Measurements from ENCODE around the gene PAX7. TPM values are rescaled to one million over a fixed set of nuclear protein-coding genes. Genes with fewer than 3 reads are reported as not detected.
"Not testable (repeated sequence)": the region's sequence is repeated elsewhere in the genome, so short reads cannot be mapped to it uniquely, and the experiment has no call there.

PAX7 gene
- total RNA-seq, 2 donors from 2014 or later, result not detected

DNA sequence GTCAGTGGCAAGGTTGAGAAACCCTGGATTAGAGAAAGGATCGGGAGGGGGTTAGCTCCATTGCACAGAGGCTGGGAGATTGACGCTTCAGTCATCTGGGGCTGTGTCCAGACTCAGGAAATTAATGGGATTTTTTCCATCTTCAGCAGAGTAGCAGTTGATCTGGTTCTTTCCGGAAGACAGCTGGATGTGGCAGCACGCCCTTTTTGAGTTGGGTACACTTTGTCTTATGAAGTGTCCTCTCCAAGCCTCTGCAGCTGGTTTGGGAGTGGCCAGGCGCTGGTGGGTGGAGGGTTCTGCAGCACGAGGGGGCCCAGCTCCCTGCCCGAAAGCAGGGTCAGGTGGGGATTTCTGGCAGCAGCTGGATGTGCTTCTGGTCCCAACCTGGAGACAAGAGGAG lies 133.7 kb downstream of the PAX7 start:
- no peaks in the 10 kb centered on the region for H3K27me3 ChIP-seq (replicated peaks; ENCODE audit: insufficient read depth)
- H3K9me3 ChIP-seq, result no peaks in the 10 kb centered on the region
- TF ChIP-seq, protein P1, sequence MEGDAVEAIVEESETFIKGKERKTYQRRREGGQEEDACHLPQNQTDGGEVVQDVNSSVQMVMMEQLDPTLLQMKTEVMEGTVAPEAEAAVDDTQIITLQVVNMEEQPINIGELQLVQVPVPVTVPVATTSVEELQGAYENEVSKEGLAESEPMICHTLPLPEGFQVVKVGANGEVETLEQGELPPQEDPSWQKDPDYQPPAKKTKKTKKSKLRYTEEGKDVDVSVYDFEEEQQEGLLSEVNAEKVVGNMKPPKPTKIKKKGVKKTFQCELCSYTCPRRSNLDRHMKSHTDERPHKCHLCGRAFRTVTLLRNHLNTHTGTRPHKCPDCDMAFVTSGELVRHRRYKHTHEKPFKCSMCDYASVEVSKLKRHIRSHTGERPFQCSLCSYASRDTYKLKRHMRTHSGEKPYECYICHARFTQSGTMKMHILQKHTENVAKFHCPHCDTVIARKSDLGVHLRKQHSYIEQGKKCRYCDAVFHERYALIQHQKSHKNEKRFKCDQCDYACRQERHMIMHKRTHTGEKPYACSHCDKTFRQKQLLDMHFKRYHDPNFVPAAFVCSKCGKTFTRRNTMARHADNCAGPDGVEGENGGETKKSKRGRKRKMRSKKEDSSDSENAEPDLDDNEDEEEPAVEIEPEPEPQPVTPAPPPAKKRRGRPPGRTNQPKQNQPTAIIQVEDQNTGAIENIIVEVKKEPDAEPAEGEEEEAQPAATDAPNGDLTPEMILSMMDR (IDR thresholded peaks at IDR 0.05), result no peak
- ATAC-seq (ENCODE audit: insufficient number of reproducible peaks, low FRiP score, low read depth) (no peak), DNase-seq (ENCODE audit: low spot score) (no peak)
- no peak overlapping the region for H3K4me3 ChIP-seq
- no peaks in the 10 kb centered on the region for H3K4me1 ChIP-seq (ENCODE audit: control insufficient read depth in 1 of 2, low read depth in 2 of 2)
- H3K36me3 ChIP-seq, result no peaks in the 10 kb centered on the region
- no peak overlapping the region for H3K27ac ChIP-seq

DNA sequence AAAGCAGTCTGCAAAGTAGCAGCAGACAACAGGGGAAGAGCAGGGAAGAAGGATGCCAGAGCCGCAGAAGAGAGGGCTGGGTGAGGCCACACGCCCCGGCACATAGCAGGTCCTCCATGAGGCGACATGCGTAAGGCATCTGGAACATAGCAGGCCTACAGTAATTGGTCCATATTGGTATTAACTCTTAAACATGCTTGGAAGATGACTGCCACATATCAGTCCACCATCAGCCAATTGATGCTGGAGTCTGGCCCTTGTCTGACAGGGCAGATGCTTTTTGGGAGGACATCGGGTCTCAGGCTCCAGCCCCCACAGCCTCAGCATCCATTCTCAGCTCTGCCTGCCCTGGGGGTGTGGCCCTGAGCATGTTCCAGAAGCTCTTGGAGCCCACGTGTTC lies 135.1 kb downstream of the PAX7 start:
- DNase-seq (ENCODE audit: low spot score), result no peak
- H3K4me1 ChIP-seq (ENCODE audit: control insufficient read depth in 1 of 2, low read depth in 2 of 2), result no peaks in the 10 kb centered on the region
- no peaks in the 10 kb centered on the region for H3K27me3 ChIP-seq (replicated peaks; ENCODE audit: insufficient read depth)
- no peak overlapping the region for H3K27ac ChIP-seq
- H3K9me3 ChIP-seq, result no peaks in the 10 kb centered on the region
- TF ChIP-seq, protein P1 (IDR thresholded peaks at IDR 0.05), result no peak
- no peak overlapping the region for H3K4me3 ChIP-seq
- no peak for ATAC-seq (ENCODE audit: insufficient number of reproducible peaks, low FRiP score, low read depth)
- H3K36me3 ChIP-seq, result no peaks in the 10 kb centered on the region

DNA sequence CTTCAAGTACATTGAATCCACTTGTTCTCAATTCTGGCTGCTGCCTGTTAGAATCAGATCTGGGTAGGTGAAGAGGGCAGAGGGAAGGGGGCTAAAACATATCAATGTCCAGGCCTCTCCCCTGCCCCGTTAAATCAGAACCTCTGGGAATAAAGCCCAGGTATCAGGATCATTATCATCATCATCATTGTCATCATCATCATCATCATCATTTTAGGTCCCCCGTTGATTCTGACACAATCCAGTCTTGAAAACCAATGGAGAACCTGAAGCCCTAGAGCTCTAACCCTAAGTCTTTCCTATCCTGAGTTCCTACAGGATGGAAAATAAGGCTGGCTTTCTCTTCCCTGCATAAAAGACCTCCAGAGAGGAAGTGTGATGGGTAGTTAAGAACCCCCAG lies 135.7 kb downstream of the PAX7 start:
- TF ChIP-seq, protein P1 (IDR thresholded peaks at IDR 0.05), result no peak
- no peaks in the 10 kb centered on the region for H3K4me1 ChIP-seq (ENCODE audit: control insufficient read depth in 1 of 2, low read depth in 2 of 2)
- ATAC-seq (ENCODE audit: insufficient number of reproducible peaks, low FRiP score, low read depth), result no peak
- H3K36me3 ChIP-seq, result no peaks in the 10 kb centered on the region
- H3K9me3 ChIP-seq, result no peaks in the 10 kb centered on the region
- H3K27me3 ChIP-seq (replicated peaks; ENCODE audit: insufficient read depth), result no peaks in the 10 kb centered on the region
- no peak overlapping the region for H3K27ac ChIP-seq
- H3K4me3 ChIP-seq, result no peak overlapping the region
- DNase-seq (ENCODE audit: low spot score), result no peak

DNA sequence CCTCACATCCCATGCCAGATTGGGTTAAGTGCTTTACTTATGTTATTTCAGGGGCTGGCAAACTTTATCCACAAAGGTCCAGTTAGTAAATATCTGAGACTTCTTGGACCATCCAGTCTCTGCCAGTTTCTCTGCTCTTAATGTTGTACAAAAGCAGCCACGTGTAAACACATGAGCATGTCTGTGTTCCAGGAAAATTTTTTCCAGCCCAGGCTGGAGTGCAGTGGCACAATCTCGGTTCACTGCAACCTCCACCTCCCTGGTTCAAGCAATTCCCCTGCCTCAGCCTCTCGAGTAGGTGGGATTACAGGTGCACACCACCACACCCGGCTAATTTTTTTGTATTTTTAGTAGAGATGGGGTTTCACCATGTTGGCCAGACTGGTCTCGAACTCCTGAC lies 136.9 kb downstream of the PAX7 start:
- not testable (repeated sequence) for H3K36me3 ChIP-seq; H3K27ac ChIP-seq; H3K4me1 ChIP-seq (ENCODE audit: control insufficient read depth in 1 of 2, low read depth in 2 of 2); DNase-seq (ENCODE audit: low spot score); H3K9me3 ChIP-seq; H3K4me3 ChIP-seq; ATAC-seq (ENCODE audit: insufficient number of reproducible peaks, low FRiP score, low read depth); H3K27me3 ChIP-seq (replicated peaks; ENCODE audit: insufficient read depth)

DNA sequence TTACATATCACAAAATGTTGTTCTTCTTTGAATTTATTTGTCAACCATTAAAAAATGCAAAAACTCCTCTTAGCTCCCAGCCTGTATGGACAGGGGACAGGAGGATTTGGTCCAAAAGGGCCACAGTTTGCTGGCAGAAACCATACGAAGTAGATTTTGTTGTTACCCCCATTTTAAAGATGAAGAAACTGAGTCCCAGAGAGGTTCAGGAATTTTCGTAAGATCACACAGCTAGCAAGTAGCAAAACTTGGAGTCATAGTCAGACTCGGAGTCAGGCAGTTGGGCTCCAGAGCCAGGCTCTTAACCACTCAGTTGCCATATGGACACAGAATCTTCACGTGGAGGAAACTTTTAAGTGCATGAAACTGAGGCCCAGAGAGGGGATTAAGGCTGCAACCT lies 137.4 kb downstream of the PAX7 start:
- H3K27ac ChIP-seq, result no peak overlapping the region
- ATAC-seq (ENCODE audit: insufficient number of reproducible peaks, low FRiP score, low read depth), result no peak
- DNase-seq (ENCODE audit: low spot score), result no peak
- no peaks in the 10 kb centered on the region for H3K36me3 ChIP-seq
- TF ChIP-seq, protein P1 (IDR thresholded peaks at IDR 0.05), result no peak
- no peaks in the 10 kb centered on the region for H3K27me3 ChIP-seq (replicated peaks; ENCODE audit: insufficient read depth)
- H3K4me3 ChIP-seq, result no peak overlapping the region
- H3K9me3 ChIP-seq, result no peaks in the 10 kb centered on the region
- H3K4me1 ChIP-seq (ENCODE audit: control insufficient read depth in 1 of 2, low read depth in 2 of 2), result no peaks in the 10 kb centered on the region

DNA sequence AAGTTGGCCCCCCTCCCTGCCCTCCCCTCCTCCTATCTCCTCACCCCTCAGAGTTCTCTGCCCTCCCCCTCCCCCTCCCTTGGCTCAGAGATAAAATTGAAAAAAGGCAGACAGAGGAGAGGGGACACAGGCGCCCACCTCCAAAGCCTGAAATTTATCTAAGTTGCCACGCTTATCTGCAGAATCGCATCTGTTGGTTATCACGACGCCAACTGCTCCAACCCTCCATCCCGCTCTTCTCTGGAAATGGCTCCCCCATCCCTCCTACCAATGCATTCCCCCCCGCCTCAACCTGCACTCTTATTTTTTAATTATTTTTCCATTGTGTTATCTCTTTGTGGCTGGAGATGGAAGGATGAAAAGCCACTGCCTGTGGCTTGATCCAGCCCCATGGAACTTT lies 138.5 kb downstream of the PAX7 start:
- Histone ChIP-seq H3K27ac (no peak overlapping the region), H3K4me1 (ENCODE audit: control insufficient read depth in 1 of 2, low read depth in 2 of 2) (no peaks in the 10 kb centered on the region), H3K36me3 (no peaks in the 10 kb centered on the region), H3K9me3 (no peaks in the 10 kb centered on the region), H3K4me3 (no peak overlapping the region), H3K27me3 (replicated peaks; ENCODE audit: insufficient read depth) (no peaks in the 10 kb centered on the region)
- TF ChIP-seq, protein P1 (IDR thresholded peaks at IDR 0.05), result no peak
- ATAC-seq (ENCODE audit: insufficient number of reproducible peaks, low FRiP score, low read depth) (no peak), DNase-seq (ENCODE audit: low spot score) (no peak)
